ENCODE data around the gene ALX4.

GRCh38 chr11:44223238-44223637 is 86.7 kb downstream of the ALX4 start:
- TF ChIP-seq CTCF (IDR thresholded peaks at IDR 0.05) (no peak), POLR2AphosphoS5 (IDR thresholded peaks at IDR 0.05; ENCODE audit: insufficient read depth in 1 of 2, low read depth in 1 of 2) (no peak), POLR2A (IDR thresholded peaks at IDR 0.05) (no peak)
